Diencephalon (tissue), 1 donor: ENCODE results near the gene TRIM44. TPM values are rescaled to one million over a fixed set of nuclear protein-coding genes. Genes with fewer than 3 reads are reported as not detected.

ENCODE experiments used
- total RNA-seq: library from RNA; depleted of rRNA; stranded (reverse); fragments of >200 nt; gene quantifications from one replicate; pipeline ENCODE4 v1.2.3, GENCODE V29; 2014

The TRIM44 gene
- 27.9 TPM for total RNA-seq

DNA sequence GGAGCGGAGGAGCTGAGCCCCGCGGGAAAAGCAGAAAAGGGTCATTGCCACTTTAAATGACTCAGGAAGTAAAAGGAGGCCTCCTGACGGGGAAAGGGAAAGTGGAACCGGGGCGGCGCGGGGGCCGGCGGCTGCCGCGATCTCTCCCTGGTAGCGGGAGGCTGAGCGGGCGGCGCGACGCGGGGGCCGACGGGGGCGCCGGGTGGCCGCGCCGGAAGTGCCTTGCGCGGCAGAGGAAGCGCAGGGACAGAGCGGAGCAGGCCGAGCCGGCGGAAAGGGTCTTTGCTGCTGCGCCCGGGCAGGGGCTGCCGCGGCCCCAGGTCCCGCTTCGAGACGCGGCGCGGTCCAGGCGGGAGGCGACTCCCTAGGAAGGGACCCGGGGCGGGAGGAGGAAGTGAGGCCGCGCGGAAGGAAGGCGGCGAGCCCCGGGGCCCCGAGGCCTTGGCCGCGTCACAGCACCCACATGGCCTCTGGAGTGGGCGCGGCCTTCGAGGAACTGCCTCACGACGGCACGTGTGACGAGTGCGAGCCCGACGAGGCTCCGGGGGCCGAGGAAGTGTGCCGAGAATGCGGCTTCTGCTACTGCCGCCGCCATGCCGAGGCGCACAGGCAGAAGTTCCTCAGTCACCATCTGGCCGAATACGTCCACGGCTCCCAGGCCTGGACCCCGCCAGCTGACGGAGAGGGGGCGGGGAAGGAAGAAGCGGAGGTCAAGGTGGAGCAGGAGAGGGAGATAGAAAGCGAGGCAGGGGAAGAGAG lies at the start of gene TRIM44:
Gene TRIM44 (plus strand): TSS at position 127 of the 759 bp plus-strand sequence. CDS start 337 bp downstream, at position 464.

DNA sequence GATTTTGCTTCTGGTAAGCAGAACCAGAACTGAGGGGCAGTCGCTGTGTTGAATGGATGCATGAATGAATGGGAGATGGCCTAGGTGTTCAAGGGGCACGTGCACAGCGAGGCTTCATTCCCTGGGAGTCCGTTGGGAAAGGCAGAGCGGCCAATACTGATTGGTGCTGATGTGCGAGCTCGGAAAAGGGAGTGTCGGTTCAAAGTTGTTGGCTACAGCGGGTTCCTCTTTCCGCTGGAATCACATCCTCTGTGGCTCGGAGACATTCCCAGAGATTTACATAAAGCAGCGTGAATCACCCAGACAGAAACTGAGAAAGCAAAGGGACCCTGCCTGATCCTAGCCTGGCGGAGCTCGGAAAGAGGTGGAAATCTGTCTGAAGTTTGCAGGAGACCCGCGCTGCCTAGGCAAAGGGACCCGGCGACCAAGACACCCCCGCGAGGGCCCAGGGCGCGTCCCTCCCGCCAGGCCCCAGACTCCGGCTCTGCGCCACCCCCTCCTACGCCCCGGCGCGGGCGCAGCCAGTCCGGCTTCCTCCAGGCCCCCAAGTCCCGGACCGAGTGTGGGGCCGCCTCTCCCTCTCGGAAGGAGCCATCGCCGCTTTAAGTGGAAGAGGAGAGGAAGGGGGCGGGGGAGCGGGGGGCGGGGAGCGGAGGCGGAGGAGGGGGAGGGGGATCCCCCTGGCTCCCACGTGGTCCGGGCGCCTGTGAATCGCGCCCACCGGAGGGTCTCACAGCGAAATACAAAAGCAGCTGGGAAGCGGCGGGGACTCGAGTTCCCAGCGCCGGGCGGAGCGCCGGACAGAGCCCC lies 44.7 kb upstream of the TRIM44 start, which contains the start of gene FJX1:
Gene FJX1 (plus strand): TSS at position 774 of the 810 bp plus-strand sequence. CDS start 177 bp downstream, outside the sequence.

Other genes with a start within 250 kb of the TRIM44 start
- gene SLC1A2, start 243.2 kb upstream of the TRIM44 start, total RNA-seq = 274 TPM
- 7.2 TPM for gene PAMR1, start 137.2 kb upstream of the TRIM44 start, total RNA-seq
- gene FJX1, start 44.3 kb upstream of the TRIM44 start, total RNA-seq = 46.4 TPM